Stimulated activated CD8-positive, alpha-beta memory T cell treated with anti-CD3 and anti-CD28 coated beads, Interleukin-7, amount 100 ng/mL, for 48 hours (primary cell): ENCODE results near the gene SLC25A25.
A peak's percentile ranks its signal among the peaks of the same experiment; 100 is the strongest.
"Not testable (repeated sequence)": the region's sequence is repeated elsewhere in the genome, so short reads cannot be mapped to it uniquely, and the experiment has no call there.

ENCODE experiments used
- DNase-seq, 2 donors: peaks; one replicate each; pipeline ENCODE4 v3.0.0-alpha.2; 2020; ENCODE audit warnings: low read depth in 1 of 2; ENCODE audit errors: extremely low read depth in 1 of 2

The SLC25A25 gene

GRCh38 chr9:128051932-128052709, 15.9 kb upstream of the SLC25A25 start:
- no peak for DNase-seq

GRCh38 chr9:128053560-128053959, 14.5 kb upstream of the SLC25A25 start:
- no peak for DNase-seq

GRCh38 chr9:128054087-128054486, 13.9 kb upstream of the SLC25A25 start:
- no peak for DNase-seq

GRCh38 chr9:128055344-128056040, 12.5 kb upstream of the SLC25A25 start:
- DNase-seq, result no peak

- DNase-seq, result no peak
Observed at GRCh38 chr9:128056086-128056485, 11.9 kb upstream of the SLC25A25 start.

- no peak for DNase-seq
Observed at GRCh38 chr9:128056887-128057723, 10.9 kb upstream of the SLC25A25 start.

- no peak for DNase-seq
Observed at GRCh38 chr9:128057724-128058409, 10.2 kb upstream of the SLC25A25 start.

- DNase-seq, result no peak
Observed at GRCh38 chr9:128059365-128059983, 8.6 kb upstream of the SLC25A25 start.

- no peak for DNase-seq
Observed at GRCh38 chr9:128061275-128061960, 6.6 kb upstream of the SLC25A25 start.

- DNase-seq, result no peak
Observed at GRCh38 chr9:128062279-128062678, 5.8 kb upstream of the SLC25A25 start.

GRCh38 chr9:128062846-128063831, 4.9 kb upstream of the SLC25A25 start:
- no peak for DNase-seq

- no peak for DNase-seq
Observed at GRCh38 chr9:128065907-128066712, 1.9 kb upstream of the SLC25A25 start.

GRCh38 chr9:128066713-128067644, 1.1 kb upstream of the SLC25A25 start, which contains the start of gene NAIF1:
NAIF1 (minus strand) TSS chr9:128067320; CDS start chr9:128067101, 219 bp downstream.
- peak; percentile 91 to 93 for DNase-seq

- DNase-seq, result no peak
Observed at GRCh38 chr9:128068386-128069205, 564 bp downstream of the SLC25A25 start.

- no peak for DNase-seq
Observed at GRCh38 chr9:128070874-128071273, 2.8 kb downstream of the SLC25A25 start.

- DNase-seq, result not testable (repeated sequence)
Observed at GRCh38 chr9:128071475-128071874, 3.4 kb downstream of the SLC25A25 start.
